GM23248 (cell line): ENCODE data around the gene RHCE. TPM values are rescaled to one million over a fixed set of nuclear protein-coding genes. Genes with fewer than 3 reads are reported as not detected.
"Not testable (repeated sequence)": the region's sequence is repeated elsewhere in the genome, so short reads cannot be mapped to it uniquely, and the experiment has no call there.

Experiments used
- DNase-seq: peaks from one replicate; pipeline ENCODE4 v3.0.0-alpha.2; 2015
- H2AFZ ChIP-seq: fragments of 200-600 bp; sonication (generic); 2 replicates; pipeline ENCODE4 v1.6.1; 2016; ENCODE audit warnings: antibody characterized with exemption
- H3F3A ChIP-seq: fragments of 200-600 bp; sonication (generic); 2 replicates; pipeline ENCODE4 v1.6.1; 2016; ENCODE audit warnings: mild to moderate bottlenecking, antibody characterized with exemption, mixed run types; ENCODE audit not compliant: insufficient read depth
- H3K27ac ChIP-seq: fragments of 200-600 bp; sonication (generic); 2 replicates; pipeline ENCODE4 v1.5.1; 2016; ENCODE audit warnings: mild to moderate bottlenecking
- H3K27me3 ChIP-seq: fragments of 200-600 bp; sonication (generic); replicated peaks from 2 replicates; pipeline ENCODE4 v1.6.1; 2016; ENCODE audit warnings: mild to moderate bottlenecking; ENCODE audit not compliant: insufficient read depth
- H3K36me3 ChIP-seq: fragments of 200-600 bp; sonication (generic); 2 replicates; pipeline ENCODE4 v1.6.1; 2016; ENCODE audit warnings: low read depth, mild to moderate bottlenecking
- H3K4me1 ChIP-seq: fragments of 200-600 bp; sonication (generic); 2 replicates; pipeline ENCODE4 v1.6.1; 2016; ENCODE audit warnings: mild to moderate bottlenecking; ENCODE audit not compliant: insufficient read depth
- H3K4me2 ChIP-seq: fragments of 200-600 bp; sonication (generic); one replicate; pipeline ENCODE4 v1.6.1; 2016; ENCODE audit warnings: mild to moderate bottlenecking; ENCODE audit not compliant: unreplicated experiment
- H3K4me3 ChIP-seq: fragments of 200-600 bp; sonication (generic); 2 replicates; pipeline ENCODE4 v1.5.1; 2016; ENCODE audit warnings: mild to moderate bottlenecking
- H3K79me2 ChIP-seq: fragments of 200-600 bp; sonication (generic); 2 replicates; pipeline ENCODE4 v1.6.1; 2016; ENCODE audit warnings: mild to moderate bottlenecking; ENCODE audit not compliant: insufficient read depth
- H3K9ac ChIP-seq: fragments of 200-600 bp; sonication (generic); 2 replicates; pipeline ENCODE4 v1.6.1; 2016; ENCODE audit warnings: mild to moderate bottlenecking
- H3K9me2 ChIP-seq: fragments of 200-600 bp; sonication (generic); 2 replicates; pipeline ENCODE4 v1.6.1; 2016; ENCODE audit warnings: mixed run types, mild to moderate bottlenecking, moderate library complexity; ENCODE audit not compliant: insufficient read depth
- H3K9me3 ChIP-seq: fragments of 200-600 bp; sonication (generic); one replicate; pipeline ENCODE4 v1.6.1; 2017; ENCODE audit warnings: low read depth
- H4K20me1 ChIP-seq: fragments of 200-600 bp; sonication (generic); 2 replicates; pipeline ENCODE4 v1.6.0; 2016; ENCODE audit not compliant: insufficient read depth
- WGBS, 2 experiments: methylation state at CpG; one replicate each; pipeline ENCODE4 v1.1.6; 2015 to 2017; ENCODE audit warnings: low lambda C conversion rate in 2 of 2, low coverage in 1 of 2; ENCODE audit errors: missing lambda C conversion rate in 2 of 2; 5-methylcytosine and 5-hydroxymethylcytosine counted together
- in situ Hi-C: fragments of 300-500 bp; cut with MboI; formaldehyde crosslinking; loops from 2 replicates; pipeline ENCODE4 v1.15.0; 2020
- polyA plus RNA-seq: library from polyadenylated mRNA; unstranded; fragments of >200 nt; fragmentation: Nextera tagmentation; extraction: Ambion mirVana; gene quantifications from 2 replicates; pipeline ENCODE4 v1.2.1, GENCODE V29; 2016
- total RNA-seq: library from RNA; depleted of rRNA; stranded (reverse); fragments of >200 nt; shearing (Covaris generic); gene quantifications from 2 replicates; pipeline ENCODE4 v1.2.3, GENCODE V29; 2014

The RHCE gene
- total and polyA plus RNA-seq, 2 experiments from 2014 or later, result 0.43 to 0.90 TPM

DNA sequence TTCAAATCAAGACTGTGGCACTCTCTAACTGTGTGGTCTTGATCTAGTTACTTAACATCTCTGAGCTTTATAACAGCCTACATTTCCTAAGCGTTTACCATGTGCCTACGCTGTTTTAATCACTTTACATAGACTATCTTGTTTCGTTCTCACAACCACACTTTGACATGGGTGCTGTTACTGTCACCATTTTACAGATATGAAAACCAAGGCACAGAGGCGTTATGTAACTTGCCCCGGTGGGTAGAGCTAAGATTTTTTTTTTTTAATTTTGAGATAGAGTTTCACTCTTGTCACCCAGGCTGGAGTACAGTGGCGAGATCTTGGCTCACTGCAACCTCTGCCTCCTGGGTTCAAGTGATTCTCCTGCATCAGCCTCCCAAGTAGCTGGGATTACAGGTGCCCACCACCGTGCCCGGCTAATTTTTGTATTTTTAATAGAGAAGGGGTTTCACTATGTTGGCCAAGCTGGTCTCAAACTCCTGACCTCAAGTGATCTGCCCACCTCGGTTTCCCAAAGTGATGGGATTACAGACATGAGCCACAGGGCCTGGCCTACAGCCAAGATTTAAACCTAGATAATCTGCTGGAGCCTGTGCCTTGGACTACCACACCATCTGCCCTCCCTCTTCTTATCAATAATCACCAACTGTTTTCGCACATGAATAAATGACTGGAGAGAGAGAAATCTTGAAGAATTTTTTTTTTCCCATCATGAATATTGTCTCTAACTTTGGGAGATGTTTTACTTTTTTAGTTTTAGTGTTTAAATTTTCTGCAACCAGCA lies 10.8 kb downstream of the RHCE start:
- not testable (repeated sequence) for H3K36me3 ChIP-seq, H3K9me2 ChIP-seq, H3K9ac ChIP-seq, H3K27ac ChIP-seq, H2AFZ ChIP-seq, H3K4me2 ChIP-seq, H3K4me1 ChIP-seq, H3K79me2 ChIP-seq, H3K9me3 ChIP-seq, H3K4me3 ChIP-seq, DNase-seq, H3K27me3 ChIP-seq, H4K20me1 ChIP-seq, H3F3A ChIP-seq
- in situ Hi-C loops, result loop anchor here (10.0 kb wide), 1 partner anchor 105 kb away; no protein-coding TSS in a partner anchor
- WGBS, 2 experiments, result 88 to 90% methylated on average over 10 of the region's 10 CpGs

DNA sequence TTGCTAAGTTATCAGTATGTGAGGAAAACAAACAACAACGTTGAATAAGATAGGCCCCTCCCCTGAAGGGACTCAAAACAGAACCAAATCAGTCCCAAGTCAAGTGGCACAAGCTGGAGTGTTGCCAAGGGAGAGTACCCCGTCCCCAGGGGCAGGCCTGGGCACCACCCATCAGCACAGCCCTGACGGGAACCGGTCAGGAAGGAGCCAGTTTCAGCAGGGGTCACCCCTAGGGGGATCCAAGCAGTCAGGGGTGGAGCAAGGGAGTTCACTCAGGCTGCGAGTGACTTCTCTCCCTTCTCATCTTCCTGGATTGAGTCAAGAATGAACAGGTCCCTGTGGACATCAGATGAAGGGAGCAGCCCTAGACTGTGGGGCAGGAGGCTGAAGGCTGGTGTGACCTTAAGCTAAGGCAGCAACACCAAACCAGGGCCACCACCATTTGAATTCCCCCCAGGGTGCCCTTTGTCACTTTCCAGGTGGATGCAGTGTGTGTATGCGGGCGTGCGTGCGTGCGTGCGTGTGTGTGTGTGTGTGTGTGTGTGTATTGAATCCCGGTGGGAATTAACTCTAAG lies 14.8 kb downstream of the RHCE start:
- H3K27me3 ChIP-seq, DNase-seq, H3K4me3 ChIP-seq, H4K20me1 ChIP-seq, H3K4me2 ChIP-seq, H3K9ac ChIP-seq, H3K36me3 ChIP-seq, H3K27ac ChIP-seq, H3K9me2 ChIP-seq, H3K79me2 ChIP-seq, H2AFZ ChIP-seq, H3K9me3 ChIP-seq, H3F3A ChIP-seq, H3K4me1 ChIP-seq: not testable (repeated sequence)
- in situ Hi-C loops, result loop anchor here (10.0 kb wide), 1 partner anchor 109 kb away; no protein-coding TSS in a partner anchor
- WGBS, 2 experiments, result 76 to 77% methylated on average over 9 of the region's 12 CpGs

DNA sequence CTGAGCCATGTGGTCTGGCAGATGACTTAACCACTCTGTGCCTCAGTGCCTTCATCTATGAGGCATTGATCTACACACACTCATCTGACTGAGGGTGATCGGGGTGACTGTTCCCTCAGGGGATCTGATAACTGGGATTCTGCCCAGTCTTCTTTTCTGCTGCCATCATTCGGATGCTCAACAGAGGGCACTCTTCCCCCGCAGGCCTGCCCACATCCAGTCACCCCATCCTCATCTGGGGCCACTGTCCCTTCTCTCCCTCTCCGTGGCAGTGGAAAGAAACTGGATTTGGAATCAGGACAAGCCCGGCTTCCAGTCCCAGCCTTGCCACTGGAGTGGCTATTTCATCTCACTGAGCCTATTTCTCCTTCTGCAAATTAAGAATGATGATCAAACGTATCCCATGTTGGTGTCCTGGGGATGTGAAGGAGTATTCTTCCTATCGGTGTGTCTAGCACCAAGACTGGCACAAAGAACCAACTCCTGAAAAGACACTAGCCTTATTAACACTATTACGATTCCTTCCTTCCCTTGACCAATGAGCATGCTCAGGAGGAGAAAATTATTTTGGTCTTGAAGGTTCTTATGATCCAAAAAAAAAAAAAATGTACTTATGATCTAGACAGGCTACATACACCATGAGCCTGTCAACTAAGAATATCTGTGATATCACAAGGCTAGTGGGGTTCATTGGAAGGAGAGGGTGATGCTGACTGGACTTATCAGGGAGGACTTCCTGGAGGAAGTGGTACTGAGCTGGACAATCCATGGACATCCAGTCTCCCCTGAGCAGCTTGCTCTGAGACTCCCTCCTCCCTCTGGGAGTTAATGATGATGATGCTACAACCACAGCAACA lies 17.4 kb downstream of the RHCE start:
- not testable (repeated sequence) for H3K4me3 ChIP-seq, H3K79me2 ChIP-seq, H3K9me2 ChIP-seq, H2AFZ ChIP-seq, H3K27ac ChIP-seq, H3K9ac ChIP-seq, H4K20me1 ChIP-seq, H3K27me3 ChIP-seq, H3F3A ChIP-seq, H3K4me1 ChIP-seq, DNase-seq, H3K4me2 ChIP-seq, H3K36me3 ChIP-seq, H3K9me3 ChIP-seq
- 21 to 26% methylated on average over 7 of the region's 8 CpGs for WGBS, 2 experiments
- in situ Hi-C loops, result loop anchor here (10.0 kb wide), 1 partner anchor 112 kb away; no protein-coding TSS in a partner anchor

DNA sequence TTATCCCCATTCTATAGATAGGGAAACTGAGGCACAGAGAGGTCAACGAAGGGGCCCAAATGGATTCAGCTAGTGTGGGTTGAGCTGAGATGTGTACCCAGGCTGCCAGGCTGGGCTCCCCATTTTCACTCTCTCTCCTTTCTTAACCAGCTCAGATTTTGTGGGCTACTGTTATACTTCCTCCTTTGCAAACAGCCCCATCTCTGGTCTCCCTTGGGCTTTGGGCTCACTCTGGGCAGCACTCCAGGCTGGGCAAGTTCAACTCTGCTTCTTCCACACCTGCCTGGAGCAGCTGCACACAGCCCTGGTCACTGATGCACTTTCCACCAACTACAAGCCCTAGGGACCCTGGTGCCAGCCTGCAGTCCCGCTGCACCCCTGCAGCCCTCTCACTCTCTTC lies 22.5 kb downstream of the RHCE start:
- H3K79me2 ChIP-seq, H3K9ac ChIP-seq, H3K9me3 ChIP-seq, DNase-seq, H3K27me3 ChIP-seq, H4K20me1 ChIP-seq, H3K4me2 ChIP-seq, H3K4me3 ChIP-seq, in situ Hi-C loops, H3K9me2 ChIP-seq, H3K4me1 ChIP-seq, H3F3A ChIP-seq, H2AFZ ChIP-seq, H3K27ac ChIP-seq, H3K36me3 ChIP-seq: not testable (repeated sequence)
- WGBS, 2 experiments, result no CpG with 5 or more reads among the region's 2 CpGs

DNA sequence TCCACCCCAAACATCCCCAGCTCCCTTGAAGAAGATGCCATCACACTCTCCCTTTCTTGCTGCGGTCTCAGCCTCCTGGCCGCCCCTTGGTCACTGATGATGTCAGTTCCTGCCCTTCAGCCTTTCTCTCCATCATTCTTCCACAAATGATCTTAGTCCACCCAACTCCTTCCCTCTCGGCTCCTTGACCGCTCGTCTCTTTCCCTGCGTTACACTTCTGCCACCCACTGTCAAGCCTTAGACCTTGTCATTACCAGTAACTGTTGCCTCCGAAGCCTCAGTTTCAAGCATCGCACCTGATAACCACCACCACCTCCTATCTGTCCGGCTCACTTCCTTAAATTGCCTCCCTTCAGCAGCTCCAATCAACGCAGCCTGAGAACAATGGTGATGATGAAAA lies 23.1 kb downstream of the RHCE start:
- H3K79me2 ChIP-seq, H3K4me3 ChIP-seq, H3F3A ChIP-seq, H3K4me2 ChIP-seq, H3K9me2 ChIP-seq, H3K9ac ChIP-seq, H3K4me1 ChIP-seq, H4K20me1 ChIP-seq, H3K27ac ChIP-seq, H3K36me3 ChIP-seq, H3K27me3 ChIP-seq, H3K9me3 ChIP-seq, H2AFZ ChIP-seq, in situ Hi-C loops: not testable (repeated sequence)
- 19 to 40% methylated on average over 2 to 5 of the region's 10 CpGs for WGBS, 2 experiments
- DNase-seq, result peak; percentile 44
